GM12874 (cell line): ENCODE measurements around the gene GNAQ.

Source experiments
- TF ChIP-seq, protein P1 (sequence below): IDR thresholded peaks from 2 replicates; pipeline ENCODE4 v1.5.1; 2011; ENCODE audit warnings: low read depth, mild to moderate bottlenecking, control low read depth, low read length, moderate library complexity; ENCODE audit not compliant: insufficient read depth

GNAQ gene

DNA sequence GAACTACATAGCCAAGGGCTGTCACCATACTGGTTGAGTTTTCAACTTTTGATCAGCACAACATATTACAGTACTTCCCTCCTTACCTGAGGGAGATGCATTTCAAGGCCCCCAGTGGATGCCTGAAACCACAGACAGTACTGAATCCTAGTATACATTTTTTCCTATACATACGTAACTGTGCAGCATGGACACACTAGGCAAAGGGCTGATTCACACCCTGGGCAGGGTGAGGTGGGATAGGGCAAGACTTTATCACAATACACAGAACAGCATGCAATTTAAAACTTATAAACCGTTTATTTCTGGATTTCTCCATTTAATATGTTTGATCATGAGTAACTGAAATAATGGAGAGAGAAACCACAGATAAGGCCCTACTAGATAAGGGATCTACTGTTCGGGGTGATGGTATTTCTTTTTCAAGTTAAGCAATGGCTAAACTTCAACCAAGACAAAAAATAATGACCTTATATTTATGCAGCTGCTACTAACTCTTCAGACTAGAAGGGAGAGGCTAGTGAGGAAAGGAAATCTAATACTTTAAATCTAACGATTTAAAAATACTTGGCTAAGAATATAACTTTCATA lies 196.6 kb downstream of the GNAQ start:
- TF ChIP-seq, protein P1, sequence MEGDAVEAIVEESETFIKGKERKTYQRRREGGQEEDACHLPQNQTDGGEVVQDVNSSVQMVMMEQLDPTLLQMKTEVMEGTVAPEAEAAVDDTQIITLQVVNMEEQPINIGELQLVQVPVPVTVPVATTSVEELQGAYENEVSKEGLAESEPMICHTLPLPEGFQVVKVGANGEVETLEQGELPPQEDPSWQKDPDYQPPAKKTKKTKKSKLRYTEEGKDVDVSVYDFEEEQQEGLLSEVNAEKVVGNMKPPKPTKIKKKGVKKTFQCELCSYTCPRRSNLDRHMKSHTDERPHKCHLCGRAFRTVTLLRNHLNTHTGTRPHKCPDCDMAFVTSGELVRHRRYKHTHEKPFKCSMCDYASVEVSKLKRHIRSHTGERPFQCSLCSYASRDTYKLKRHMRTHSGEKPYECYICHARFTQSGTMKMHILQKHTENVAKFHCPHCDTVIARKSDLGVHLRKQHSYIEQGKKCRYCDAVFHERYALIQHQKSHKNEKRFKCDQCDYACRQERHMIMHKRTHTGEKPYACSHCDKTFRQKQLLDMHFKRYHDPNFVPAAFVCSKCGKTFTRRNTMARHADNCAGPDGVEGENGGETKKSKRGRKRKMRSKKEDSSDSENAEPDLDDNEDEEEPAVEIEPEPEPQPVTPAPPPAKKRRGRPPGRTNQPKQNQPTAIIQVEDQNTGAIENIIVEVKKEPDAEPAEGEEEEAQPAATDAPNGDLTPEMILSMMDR = no peak

DNA sequence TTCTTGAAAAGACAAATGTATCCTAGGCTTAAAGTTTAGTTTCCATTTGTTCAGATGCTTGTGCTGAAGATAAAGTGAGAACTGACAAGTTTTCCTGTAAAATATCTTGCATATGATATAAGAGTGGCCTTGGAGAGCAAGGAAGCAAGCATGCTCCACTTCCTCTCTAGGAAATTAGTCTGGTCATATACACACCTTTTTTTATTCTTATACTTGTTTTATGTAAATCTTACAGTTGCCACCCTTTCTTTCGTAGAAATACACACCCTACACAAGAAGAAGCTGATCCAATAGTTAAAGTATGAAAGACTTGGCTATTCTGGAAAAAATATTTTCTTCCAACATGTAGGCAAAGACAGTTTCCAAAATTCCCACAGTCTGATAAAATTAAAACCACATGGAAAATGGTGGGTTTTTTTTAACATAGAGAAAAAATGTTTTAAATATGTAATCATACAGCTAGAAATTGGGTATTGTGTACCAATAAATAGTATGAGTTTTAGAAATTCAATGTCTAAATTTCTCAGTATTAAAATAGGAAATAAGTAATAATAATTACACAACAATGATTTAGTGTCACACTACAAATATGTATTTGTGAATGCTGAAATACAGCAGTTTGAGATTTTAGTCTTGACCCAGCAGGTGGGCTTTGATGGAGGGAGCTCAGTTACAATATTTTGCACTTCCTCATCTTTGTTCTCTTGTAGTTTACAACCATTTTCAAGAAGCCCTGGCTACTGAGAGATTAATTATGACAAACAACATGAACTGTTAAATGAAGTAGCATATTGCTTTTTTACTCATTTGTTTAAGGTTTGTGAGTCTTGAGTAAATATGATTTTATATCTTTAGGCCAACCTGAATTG lies 197.8 kb downstream of the GNAQ start:
- TF ChIP-seq, protein P1 = no peak

DNA sequence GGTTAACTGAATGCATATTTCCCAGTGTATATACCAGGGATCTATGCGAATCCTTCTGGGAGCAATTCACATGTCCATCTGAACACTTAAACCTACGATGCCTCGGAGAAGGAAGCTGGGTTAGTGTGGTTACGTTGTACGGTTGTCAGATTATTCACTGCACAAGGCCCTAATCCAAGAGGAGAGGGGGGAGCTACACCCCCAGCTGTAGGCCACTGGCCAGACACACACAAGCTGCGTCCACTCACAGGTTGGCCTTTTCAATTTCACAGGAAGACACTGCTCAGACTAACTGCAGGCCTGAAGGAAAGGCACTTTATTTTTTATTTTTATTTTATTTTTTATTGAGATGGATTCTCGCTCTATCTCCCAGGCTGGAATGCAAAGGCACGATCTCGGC lies 199.0 kb downstream of the GNAQ start:
- TF ChIP-seq, protein P1 = no peak

DNA sequence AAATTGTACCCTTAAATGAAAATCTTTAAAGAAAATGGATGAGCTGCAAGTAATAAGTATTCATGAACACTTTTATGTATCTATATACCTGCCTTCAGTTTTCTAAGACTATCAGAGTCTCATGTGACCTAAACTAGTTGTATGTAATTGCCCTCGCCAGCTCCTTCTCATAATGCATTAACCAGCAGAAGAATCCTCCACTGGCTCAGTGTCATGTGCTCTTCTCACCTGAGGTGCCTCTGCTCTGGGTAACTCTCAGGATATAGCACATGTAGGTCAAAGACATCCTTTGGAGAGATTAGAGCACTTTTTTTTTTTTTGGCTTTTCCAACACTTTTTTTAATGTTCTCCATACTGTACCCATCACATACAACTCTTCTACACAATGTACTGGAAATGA lies 199.8 kb downstream of the GNAQ start:
- TF ChIP-seq, protein P1 = no peak

DNA sequence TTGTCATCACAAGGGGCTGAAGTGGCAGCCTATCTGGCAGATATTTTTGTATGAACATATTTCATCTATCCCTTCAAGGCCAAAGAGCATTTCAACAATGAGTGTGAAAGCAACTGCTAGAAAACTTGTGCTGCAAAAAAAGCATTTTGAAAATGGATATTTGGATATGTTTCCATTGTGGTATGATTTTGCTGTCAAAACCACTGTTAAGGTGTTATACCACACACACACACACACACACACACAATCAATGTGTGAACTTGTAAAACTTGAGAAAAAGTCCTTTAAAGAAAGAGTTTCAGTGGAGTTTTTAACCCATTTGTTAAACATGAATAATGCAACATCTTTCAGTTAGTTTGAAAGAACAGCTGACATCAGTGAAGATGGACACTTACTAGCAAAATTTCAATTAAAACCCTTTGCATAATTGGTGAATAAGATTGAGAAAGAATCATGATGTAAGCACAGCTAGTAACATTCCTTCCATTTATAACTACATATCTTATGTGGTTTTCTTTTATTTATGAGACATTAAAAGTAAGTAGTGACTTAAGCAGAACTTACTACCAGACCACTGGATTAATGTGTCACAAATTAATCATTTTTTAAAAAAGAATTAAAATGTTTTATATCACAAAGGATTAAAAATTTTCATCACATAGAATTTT lies 200.9 kb downstream of the GNAQ start:
- TF ChIP-seq, protein P1 = no peak

DNA sequence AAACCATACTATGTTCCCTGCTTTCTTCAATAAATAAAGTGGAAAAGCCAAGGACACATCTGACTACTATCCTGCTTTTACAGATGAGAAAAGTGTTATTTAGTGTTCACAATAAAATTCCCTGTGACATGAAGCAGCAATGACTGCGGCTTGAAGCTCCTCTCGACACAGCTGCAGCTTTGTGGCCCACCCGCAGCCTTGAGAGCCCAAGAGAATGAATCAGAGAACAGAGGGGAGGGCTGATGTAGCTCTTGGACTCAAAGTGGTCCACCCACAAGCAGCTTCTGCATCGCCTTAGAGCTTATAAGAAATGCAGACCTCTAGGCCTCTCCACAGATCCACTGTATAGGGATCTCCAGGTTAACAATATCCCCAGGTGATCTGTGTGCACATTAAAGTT lies 202.2 kb downstream of the GNAQ start:
- TF ChIP-seq, protein P1 = no peak

DNA sequence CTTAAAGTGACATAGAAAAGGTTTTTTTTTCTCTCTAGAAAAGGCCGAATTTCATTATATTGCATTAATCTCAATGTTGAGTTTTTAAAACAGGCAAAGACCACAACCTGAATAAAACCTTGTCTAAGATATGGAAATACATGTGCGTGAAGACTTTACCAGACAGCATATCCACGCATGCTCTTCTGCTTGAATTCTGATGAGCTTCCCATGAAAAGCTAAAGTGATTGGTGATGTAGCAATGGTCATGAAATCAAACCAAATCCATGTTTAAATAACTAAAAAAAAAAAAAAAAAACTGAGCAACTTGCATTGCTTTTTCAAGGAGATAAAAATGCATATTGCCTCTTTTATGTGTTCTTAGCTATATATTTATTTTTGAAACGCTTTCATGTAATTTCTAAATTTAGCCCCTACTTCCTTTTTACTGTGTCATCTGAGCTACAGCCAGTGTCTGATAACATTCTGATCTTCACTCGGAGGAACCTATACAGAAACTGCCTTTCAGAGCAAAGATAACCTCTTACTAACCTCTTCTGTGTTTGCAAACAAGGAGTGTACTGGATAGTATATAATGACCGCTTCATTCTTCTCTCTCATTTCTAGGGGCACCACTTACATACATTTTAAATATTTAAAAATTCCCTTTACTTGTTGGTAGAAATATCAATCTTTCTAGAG lies 204.4 kb downstream of the GNAQ start:
- TF ChIP-seq, protein P1 = no peak
